ENCODE data around the gene HSF4.

HSF4 gene

GRCh38 chr16:67208154-67208896 is 43.8 kb downstream of the HSF4 start:
- Histone ChIP-seq H3K27ac (ENCODE audit: insufficient read depth, low read length, poor library complexity, severe bottlenecking) (no peak overlapping the region), H3K4me1 (ENCODE audit: control insufficient read depth, insufficient read depth, low read length, poor library complexity, severe bottlenecking) (no peaks in the 10 kb centered on the region), H3K4me3 (ENCODE audit: insufficient read depth, low read depth, low read length, poor library complexity, severe bottlenecking) (no peak overlapping the region), H3K36me3 (ENCODE audit: control insufficient read depth, insufficient read depth, low read length) (peaks cover 6% of the 10 kb centered on the region), H3K9me3 (ENCODE audit: control insufficient read depth, low read length) (no peaks in the 10 kb centered on the region), H3K27me3 (replicated peaks; ENCODE audit: control insufficient read depth, insufficient read depth, low read length, poor library complexity, severe bottlenecking) (no peaks in the 10 kb centered on the region)
- no peak for DNase-seq

- H3K4me1 ChIP-seq (ENCODE audit: control insufficient read depth, insufficient read depth, low read length, poor library complexity, severe bottlenecking): no peaks in the 10 kb centered on the region
- H3K27me3 ChIP-seq (replicated peaks; ENCODE audit: control insufficient read depth, insufficient read depth, low read length, poor library complexity, severe bottlenecking): no peaks in the 10 kb centered on the region
- DNase-seq: no peak
- H3K9me3 ChIP-seq (ENCODE audit: control insufficient read depth, low read length): no peaks in the 10 kb centered on the region
- H3K27ac ChIP-seq (ENCODE audit: insufficient read depth, low read length, poor library complexity, severe bottlenecking): no peak overlapping the region
- no peaks in the 10 kb centered on the region for H3K36me3 ChIP-seq (ENCODE audit: control insufficient read depth, insufficient read depth, low read length)
- no peak overlapping the region for H3K4me3 ChIP-seq (ENCODE audit: insufficient read depth, low read depth, low read length, poor library complexity, severe bottlenecking)
Observed at GRCh38 chr16:67209565-67209964, 45.0 kb downstream of the HSF4 start.

GRCh38 chr16:67210069-67210937 is 45.8 kb downstream of the HSF4 start:
- H3K9me3 ChIP-seq (ENCODE audit: control insufficient read depth, low read length): no peaks in the 10 kb centered on the region
- no peak overlapping the region for H3K4me3 ChIP-seq (ENCODE audit: insufficient read depth, low read depth, low read length, poor library complexity, severe bottlenecking)
- H3K4me1 ChIP-seq (ENCODE audit: control insufficient read depth, insufficient read depth, low read length, poor library complexity, severe bottlenecking): no peaks in the 10 kb centered on the region
- no peaks in the 10 kb centered on the region for H3K36me3 ChIP-seq (ENCODE audit: control insufficient read depth, insufficient read depth, low read length)
- H3K27ac ChIP-seq (ENCODE audit: insufficient read depth, low read length, poor library complexity, severe bottlenecking): no peak overlapping the region
- no peak for DNase-seq
- no peaks in the 10 kb centered on the region for H3K27me3 ChIP-seq (replicated peaks; ENCODE audit: control insufficient read depth, insufficient read depth, low read length, poor library complexity, severe bottlenecking)

GRCh38 chr16:67211674-67212073 is 47.1 kb downstream of the HSF4 start:
- no peak for DNase-seq
- no peaks in the 10 kb centered on the region for H3K36me3 ChIP-seq (ENCODE audit: control insufficient read depth, insufficient read depth, low read length)
- H3K4me3 ChIP-seq (ENCODE audit: insufficient read depth, low read depth, low read length, poor library complexity, severe bottlenecking): no peak overlapping the region
- H3K4me1 ChIP-seq (ENCODE audit: control insufficient read depth, insufficient read depth, low read length, poor library complexity, severe bottlenecking): no peaks in the 10 kb centered on the region
- no peak overlapping the region for H3K27ac ChIP-seq (ENCODE audit: insufficient read depth, low read length, poor library complexity, severe bottlenecking)
- no peaks in the 10 kb centered on the region for H3K27me3 ChIP-seq (replicated peaks; ENCODE audit: control insufficient read depth, insufficient read depth, low read length, poor library complexity, severe bottlenecking)
- H3K9me3 ChIP-seq (ENCODE audit: control insufficient read depth, low read length): no peaks in the 10 kb centered on the region

- no peak overlapping the region for H3K4me3 ChIP-seq (ENCODE audit: insufficient read depth, low read depth, low read length, poor library complexity, severe bottlenecking)
- no peaks in the 10 kb centered on the region for H3K4me1 ChIP-seq (ENCODE audit: control insufficient read depth, insufficient read depth, low read length, poor library complexity, severe bottlenecking)
- H3K27me3 ChIP-seq (replicated peaks; ENCODE audit: control insufficient read depth, insufficient read depth, low read length, poor library complexity, severe bottlenecking): no peaks in the 10 kb centered on the region
- no peaks in the 10 kb centered on the region for H3K9me3 ChIP-seq (ENCODE audit: control insufficient read depth, low read length)
- no peak for DNase-seq
- H3K36me3 ChIP-seq (ENCODE audit: control insufficient read depth, insufficient read depth, low read length): no peaks in the 10 kb centered on the region
- no peak overlapping the region for H3K27ac ChIP-seq (ENCODE audit: insufficient read depth, low read length, poor library complexity, severe bottlenecking)
Observed at GRCh38 chr16:67212766-67213165, 48.2 kb downstream of the HSF4 start.

- no peaks in the 10 kb centered on the region for H3K27me3 ChIP-seq (replicated peaks; ENCODE audit: control insufficient read depth, insufficient read depth, low read length, poor library complexity, severe bottlenecking)
- H3K36me3 ChIP-seq (ENCODE audit: control insufficient read depth, insufficient read depth, low read length): no peaks in the 10 kb centered on the region
Observed at GRCh38 chr16:67213197-67214019, 48.9 kb downstream of the HSF4 start.

GRCh38 chr16:67215706-67216105 is 51.2 kb downstream of the HSF4 start:
- no peak for DNase-seq
- Histone ChIP-seq H3K4me1 (ENCODE audit: control insufficient read depth, insufficient read depth, low read length, poor library complexity, severe bottlenecking) (no peaks in the 10 kb centered on the region), H3K27ac (ENCODE audit: insufficient read depth, low read length, poor library complexity, severe bottlenecking) (no peak overlapping the region), H3K27me3 (replicated peaks; ENCODE audit: control insufficient read depth, insufficient read depth, low read length, poor library complexity, severe bottlenecking) (no peaks in the 10 kb centered on the region), H3K36me3 (ENCODE audit: control insufficient read depth, insufficient read depth, low read length) (no peaks in the 10 kb centered on the region), H3K4me3 (ENCODE audit: insufficient read depth, low read depth, low read length, poor library complexity, severe bottlenecking) (no peak overlapping the region), H3K9me3 (ENCODE audit: control insufficient read depth, low read length) (no peaks in the 10 kb centered on the region)

More at GRCh38 chr16:67213197-67214019, 48.9 kb downstream of the HSF4 start:
- H3K4me1 ChIP-seq (ENCODE audit: control insufficient read depth, insufficient read depth, low read length, poor library complexity, severe bottlenecking): no peaks in the 10 kb centered on the region
- no peak for DNase-seq
- no peak overlapping the region for H3K27ac ChIP-seq (ENCODE audit: insufficient read depth, low read length, poor library complexity, severe bottlenecking)
- no peak overlapping the region for H3K4me3 ChIP-seq (ENCODE audit: insufficient read depth, low read depth, low read length, poor library complexity, severe bottlenecking)
- H3K9me3 ChIP-seq (ENCODE audit: control insufficient read depth, low read length): no peaks in the 10 kb centered on the region

- H3K27ac ChIP-seq (ENCODE audit: insufficient read depth, low read length, poor library complexity, severe bottlenecking): no peak overlapping the region
Observed at GRCh38 chr16:67216612-67217490, 52.3 kb downstream of the HSF4 start.

More at GRCh38 chr16:67216612-67217490, 52.3 kb downstream of the HSF4 start:
- DNase-seq: no peak
- Histone ChIP-seq H3K27me3 (replicated peaks; ENCODE audit: control insufficient read depth, insufficient read depth, low read length, poor library complexity, severe bottlenecking) (no peaks in the 10 kb centered on the region), H3K4me3 (ENCODE audit: insufficient read depth, low read depth, low read length, poor library complexity, severe bottlenecking) (no peak overlapping the region), H3K4me1 (ENCODE audit: control insufficient read depth, insufficient read depth, low read length, poor library complexity, severe bottlenecking) (no peaks in the 10 kb centered on the region), H3K9me3 (ENCODE audit: control insufficient read depth, low read length) (no peaks in the 10 kb centered on the region), H3K36me3 (ENCODE audit: control insufficient read depth, insufficient read depth, low read length) (no peaks in the 10 kb centered on the region)

Data from effector memory CD4-positive, alpha-beta T cell (primary cell).